ENCODE measurements around the gene DYSF. TPM values are rescaled to one million over a fixed set of nuclear protein-coding genes. Genes with fewer than 3 reads are reported as not detected.
A peak's percentile ranks its signal among the peaks of the same experiment; 100 is the strongest.

Gene DYSF
- total RNA-seq, 4 donors from 2014 or later, result 2.4 to 10.6 (median 4.3) TPM

DNA sequence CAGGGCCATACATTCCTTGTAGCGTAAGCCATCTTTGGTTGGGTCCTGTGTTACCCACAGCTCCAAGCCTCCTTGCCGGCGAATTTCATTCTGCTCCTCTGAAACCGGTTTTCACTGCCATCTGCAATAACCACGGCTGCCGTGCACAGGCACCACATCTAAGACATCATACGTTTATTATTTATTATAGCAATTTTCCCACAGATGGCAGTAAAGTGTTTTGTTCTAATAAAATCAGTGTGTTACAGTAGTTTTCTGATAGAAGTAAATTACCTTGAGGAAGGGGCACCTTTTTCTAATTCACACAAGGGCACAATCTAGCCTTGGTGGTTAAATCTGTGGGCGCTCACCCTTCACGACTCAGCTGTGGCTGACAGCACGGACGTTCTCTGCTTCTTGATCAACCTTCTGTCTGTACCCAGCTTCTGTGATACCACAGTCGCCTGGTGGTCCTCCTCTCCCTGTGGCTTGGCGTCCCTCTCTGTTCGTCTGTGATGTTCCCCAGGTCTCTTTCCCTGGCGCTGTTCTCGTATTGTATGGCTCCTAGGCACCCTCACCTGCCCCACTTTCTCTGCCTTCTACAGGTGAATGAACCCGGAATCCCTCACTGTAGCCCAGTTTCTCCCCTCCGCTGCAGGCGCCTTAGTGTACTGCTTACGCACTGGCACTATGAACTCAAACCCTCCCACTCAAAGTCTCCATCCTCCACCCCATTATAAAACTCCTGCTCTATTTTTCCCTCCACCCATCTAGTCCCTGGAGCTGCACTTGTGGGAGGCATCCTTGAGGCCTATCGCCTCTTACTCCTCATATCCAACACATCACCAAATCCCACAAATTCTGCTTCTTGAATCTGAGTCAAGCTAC is 236.8 kb downstream of the DYSF start:
- Histone ChIP-seq H3K36me3 (no peaks in the 10 kb centered on the region), H3K9me3 (no peaks in the 10 kb centered on the region), H3K4me3 (no peak overlapping the region), H3K4me1 (no peaks in the 10 kb centered on the region), H3K27me3 (no peaks in the 10 kb centered on the region), H3K27ac (no peak overlapping the region)
- WGBS, 2 donors, result 87 to 93% methylated on average over 21 of the region's 21 CpGs
- intact Hi-C loops (cut with DNase I), result no loop called here
- DNase-seq, result no peak
- TF ChIP-seq, protein P1, sequence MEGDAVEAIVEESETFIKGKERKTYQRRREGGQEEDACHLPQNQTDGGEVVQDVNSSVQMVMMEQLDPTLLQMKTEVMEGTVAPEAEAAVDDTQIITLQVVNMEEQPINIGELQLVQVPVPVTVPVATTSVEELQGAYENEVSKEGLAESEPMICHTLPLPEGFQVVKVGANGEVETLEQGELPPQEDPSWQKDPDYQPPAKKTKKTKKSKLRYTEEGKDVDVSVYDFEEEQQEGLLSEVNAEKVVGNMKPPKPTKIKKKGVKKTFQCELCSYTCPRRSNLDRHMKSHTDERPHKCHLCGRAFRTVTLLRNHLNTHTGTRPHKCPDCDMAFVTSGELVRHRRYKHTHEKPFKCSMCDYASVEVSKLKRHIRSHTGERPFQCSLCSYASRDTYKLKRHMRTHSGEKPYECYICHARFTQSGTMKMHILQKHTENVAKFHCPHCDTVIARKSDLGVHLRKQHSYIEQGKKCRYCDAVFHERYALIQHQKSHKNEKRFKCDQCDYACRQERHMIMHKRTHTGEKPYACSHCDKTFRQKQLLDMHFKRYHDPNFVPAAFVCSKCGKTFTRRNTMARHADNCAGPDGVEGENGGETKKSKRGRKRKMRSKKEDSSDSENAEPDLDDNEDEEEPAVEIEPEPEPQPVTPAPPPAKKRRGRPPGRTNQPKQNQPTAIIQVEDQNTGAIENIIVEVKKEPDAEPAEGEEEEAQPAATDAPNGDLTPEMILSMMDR (IDR thresholded peaks at IDR 0.05), result peak in 1 of 6 experiments; percentile 4
- no peak for TF ChIP-seq POLR2A (IDR thresholded peaks at IDR 0.05)

DNA sequence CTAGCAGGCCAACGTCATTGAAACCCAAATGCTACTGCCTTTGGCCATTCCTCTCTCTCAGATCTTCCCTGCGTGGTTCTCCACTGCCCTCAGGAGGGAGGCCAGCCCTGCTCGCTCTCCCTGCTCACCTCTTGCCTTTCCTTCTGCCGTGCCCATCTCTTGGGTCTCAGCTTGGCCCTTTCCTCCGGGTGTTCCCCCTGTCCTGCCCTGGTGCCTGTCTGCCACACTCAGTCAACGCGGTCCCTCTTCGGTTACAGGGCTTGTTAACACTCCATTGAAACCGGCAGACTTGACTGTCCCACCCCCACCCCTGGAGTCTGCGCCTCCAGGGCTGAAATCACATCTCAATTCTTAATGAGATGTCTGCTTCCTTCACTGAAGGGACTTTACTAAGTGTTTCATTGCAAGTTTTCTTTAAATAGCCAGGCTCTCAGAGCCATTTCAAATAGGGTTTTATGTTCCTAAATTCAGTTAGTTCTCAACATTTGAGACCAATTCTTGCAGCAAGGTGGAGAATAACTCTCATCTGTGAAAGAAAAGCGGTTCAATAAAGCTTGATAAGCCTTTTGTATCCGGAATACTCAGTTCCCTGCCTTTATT is 237.6 kb downstream of the DYSF start:
- H3K36me3 ChIP-seq, result no peaks in the 10 kb centered on the region
- no peaks in the 10 kb centered on the region for H3K9me3 ChIP-seq
- no peaks in the 10 kb centered on the region for H3K27me3 ChIP-seq
- H3K27ac ChIP-seq, result no peak overlapping the region
- no peak for TF ChIP-seq POLR2A (IDR thresholded peaks at IDR 0.05)
- TF ChIP-seq, protein P1 (IDR thresholded peaks at IDR 0.05), result no peak
- intact Hi-C loops (cut with DNase I), result no loop called here
- DNase-seq, result no peak
- no peak overlapping the region for H3K4me3 ChIP-seq
- no peaks in the 10 kb centered on the region for H3K4me1 ChIP-seq
- WGBS, 2 donors, result 77 to 84% methylated on average over 12 of the region's 12 CpGs

DNA sequence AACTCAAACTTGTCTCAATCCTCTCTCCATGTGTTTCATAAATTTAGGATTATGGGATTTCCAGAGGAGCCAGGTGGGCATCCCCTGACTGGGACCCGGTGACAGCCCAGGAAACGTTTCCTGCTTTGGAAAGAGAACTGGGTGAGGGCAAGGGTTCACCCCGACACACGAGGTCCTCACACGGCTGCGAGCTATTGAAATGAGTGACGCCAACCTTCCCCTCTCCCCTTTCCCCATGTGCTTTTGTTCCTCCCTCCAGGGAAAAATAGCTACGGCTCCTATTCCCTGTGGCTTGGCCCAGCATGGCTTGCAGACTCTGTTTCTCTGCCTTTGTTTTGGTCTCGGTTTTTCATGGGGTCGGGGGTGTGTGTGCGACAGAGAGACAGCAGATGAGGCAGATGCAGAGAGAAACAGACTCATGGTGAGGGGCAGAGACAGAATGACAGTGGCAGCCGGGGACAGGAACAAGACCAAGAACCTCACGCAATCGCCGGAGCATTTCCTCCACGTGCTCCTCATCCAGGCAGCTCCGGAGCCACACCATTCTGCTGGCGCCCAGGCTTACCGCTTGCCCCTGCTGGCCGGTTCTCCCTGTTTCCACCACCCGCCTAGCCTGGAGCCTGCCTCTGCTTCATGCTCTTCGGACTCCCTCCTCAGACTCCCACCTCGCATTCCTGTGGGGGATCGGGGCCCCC is 238.5 kb downstream of the DYSF start:
- 67 to 72% methylated on average over 7 to 22 of the region's 24 CpGs for WGBS, 2 donors
- no peaks in the 10 kb centered on the region for H3K9me3 ChIP-seq

DNA sequence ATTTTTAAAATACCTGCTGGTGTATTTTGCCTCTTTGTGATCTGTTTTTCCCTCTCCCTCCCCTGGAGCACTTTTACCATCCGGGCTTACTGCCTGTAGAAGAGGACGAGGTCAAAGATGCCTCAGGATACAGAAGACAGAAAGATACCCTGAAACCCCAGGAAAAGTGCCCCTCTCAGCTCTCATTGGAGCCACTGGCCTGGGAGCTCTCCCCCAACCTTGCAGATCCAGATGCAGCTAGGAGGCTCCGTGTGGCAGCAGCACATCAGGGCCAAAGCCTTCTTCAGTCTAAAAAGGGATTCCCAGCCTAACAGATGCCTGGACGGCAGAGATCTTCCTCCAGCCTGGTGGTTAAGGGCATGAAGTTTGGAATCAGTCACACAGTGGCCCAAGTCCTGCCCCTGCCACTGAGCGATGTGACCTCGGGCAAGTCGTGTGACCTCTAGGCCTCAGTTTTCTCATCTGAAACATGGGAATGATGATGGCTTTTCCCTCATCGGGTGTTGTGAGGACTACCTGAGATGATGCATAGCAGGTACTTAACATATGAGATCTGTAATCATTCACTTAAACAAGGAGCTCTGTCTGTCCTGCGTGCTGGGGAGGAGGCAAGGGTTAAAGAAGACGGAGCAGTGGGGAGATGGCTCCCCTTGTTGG is 239.4 kb downstream of the DYSF start:
- 68 to 74% methylated on average over 5 to 8 of the region's 10 CpGs for WGBS, 2 donors
- no peak for TF ChIP-seq POLR2A (IDR thresholded peaks at IDR 0.05)
- TF ChIP-seq, protein P1 (IDR thresholded peaks at IDR 0.05), result no peak
- H3K9me3 ChIP-seq, result no peaks in the 10 kb centered on the region
- no peaks in the 10 kb centered on the region for H3K4me1 ChIP-seq
- H3K27me3 ChIP-seq, result no peaks in the 10 kb centered on the region
- no peak overlapping the region for H3K27ac ChIP-seq
- H3K36me3 ChIP-seq, result no peaks in the 10 kb centered on the region
- no peak overlapping the region for H3K4me3 ChIP-seq
- DNase-seq, result no peak
- intact Hi-C loops (cut with DNase I), result no loop called here

More for the DNA sequence above, 238.5 kb downstream of the DYSF start:
- no peak overlapping the region for H3K4me3 ChIP-seq
- intact Hi-C loops (cut with DNase I), result no loop called here
- H3K4me1 ChIP-seq, result no peaks in the 10 kb centered on the region
- TF ChIP-seq, protein P1 (IDR thresholded peaks at IDR 0.05), result no peak
- TF ChIP-seq POLR2A (IDR thresholded peaks at IDR 0.05), result no peak
- no peaks in the 10 kb centered on the region for H3K27me3 ChIP-seq
- H3K36me3 ChIP-seq, result no peaks in the 10 kb centered on the region
- DNase-seq, result no peak
- no peak overlapping the region for H3K27ac ChIP-seq

All from esophagus squamous epithelium (tissue), 5 donors.